SH-SY5Y (cell line): Measurements from ENCODE around the gene MYH10.

Source experiments
- GATA2 ChIP-seq: IDR thresholded peaks from 2 replicates; pipeline ENCODE4 v1.6.1; 2011; ENCODE audit warnings: mild to moderate bottlenecking, low read depth, low read length
- GATA3 ChIP-seq: IDR thresholded peaks from 2 replicates; pipeline ENCODE4 v1.6.1; 2011; ENCODE audit warnings: low read depth, mild to moderate bottlenecking, low read length, moderate library complexity

- TF ChIP-seq GATA3: no peak
- no peak for TF ChIP-seq GATA2
Observed at GRCh38 chr17:8576559-8577294, 53.8 kb downstream of the MYH10 start.
